ENCODE results near the gene CSK. TPM values are rescaled to one million over a fixed set of nuclear protein-coding genes. Genes with fewer than 3 reads are reported as not detected.

CSK gene
- total and polyA plus RNA-seq, 2 experiments from 2014 or later = 13.6 to 27.5 TPM

DNA sequence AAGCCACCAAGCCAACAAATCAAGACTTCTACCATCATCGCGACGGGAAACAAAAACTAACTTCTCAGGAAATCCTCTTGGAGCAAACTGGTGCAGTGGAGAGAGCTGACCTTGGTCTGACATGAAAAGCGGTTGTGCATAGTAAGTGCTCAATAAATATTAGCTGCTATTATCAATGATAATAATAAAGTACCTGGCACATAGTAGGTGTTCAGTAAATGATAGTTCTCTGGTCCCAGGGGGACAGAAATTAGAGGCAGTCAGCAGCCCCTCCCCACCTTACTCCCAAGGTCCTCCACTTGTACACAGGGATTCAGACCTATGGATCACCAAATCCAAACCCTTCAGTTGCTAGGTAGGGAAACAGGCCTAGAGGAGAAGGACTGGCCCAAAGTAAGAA, 6.0 kb upstream of the CSK start (continued):
- TF ChIP-seq, protein P1, sequence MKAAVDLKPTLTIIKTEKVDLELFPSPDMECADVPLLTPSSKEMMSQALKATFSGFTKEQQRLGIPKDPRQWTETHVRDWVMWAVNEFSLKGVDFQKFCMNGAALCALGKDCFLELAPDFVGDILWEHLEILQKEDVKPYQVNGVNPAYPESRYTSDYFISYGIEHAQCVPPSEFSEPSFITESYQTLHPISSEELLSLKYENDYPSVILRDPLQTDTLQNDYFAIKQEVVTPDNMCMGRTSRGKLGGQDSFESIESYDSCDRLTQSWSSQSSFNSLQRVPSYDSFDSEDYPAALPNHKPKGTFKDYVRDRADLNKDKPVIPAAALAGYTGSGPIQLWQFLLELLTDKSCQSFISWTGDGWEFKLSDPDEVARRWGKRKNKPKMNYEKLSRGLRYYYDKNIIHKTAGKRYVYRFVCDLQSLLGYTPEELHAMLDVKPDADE (IDR thresholded peaks at IDR 0.05) = no peak
- TF ChIP-seq STAT1 (IDR thresholded peaks at IDR 0.05; ENCODE audit: unreplicated experiment) (no peak), ZNF331 (CRISPR knock-in tag; IDR thresholded peaks at IDR 0.05; ENCODE audit: low read depth) (no peak)

DNA sequence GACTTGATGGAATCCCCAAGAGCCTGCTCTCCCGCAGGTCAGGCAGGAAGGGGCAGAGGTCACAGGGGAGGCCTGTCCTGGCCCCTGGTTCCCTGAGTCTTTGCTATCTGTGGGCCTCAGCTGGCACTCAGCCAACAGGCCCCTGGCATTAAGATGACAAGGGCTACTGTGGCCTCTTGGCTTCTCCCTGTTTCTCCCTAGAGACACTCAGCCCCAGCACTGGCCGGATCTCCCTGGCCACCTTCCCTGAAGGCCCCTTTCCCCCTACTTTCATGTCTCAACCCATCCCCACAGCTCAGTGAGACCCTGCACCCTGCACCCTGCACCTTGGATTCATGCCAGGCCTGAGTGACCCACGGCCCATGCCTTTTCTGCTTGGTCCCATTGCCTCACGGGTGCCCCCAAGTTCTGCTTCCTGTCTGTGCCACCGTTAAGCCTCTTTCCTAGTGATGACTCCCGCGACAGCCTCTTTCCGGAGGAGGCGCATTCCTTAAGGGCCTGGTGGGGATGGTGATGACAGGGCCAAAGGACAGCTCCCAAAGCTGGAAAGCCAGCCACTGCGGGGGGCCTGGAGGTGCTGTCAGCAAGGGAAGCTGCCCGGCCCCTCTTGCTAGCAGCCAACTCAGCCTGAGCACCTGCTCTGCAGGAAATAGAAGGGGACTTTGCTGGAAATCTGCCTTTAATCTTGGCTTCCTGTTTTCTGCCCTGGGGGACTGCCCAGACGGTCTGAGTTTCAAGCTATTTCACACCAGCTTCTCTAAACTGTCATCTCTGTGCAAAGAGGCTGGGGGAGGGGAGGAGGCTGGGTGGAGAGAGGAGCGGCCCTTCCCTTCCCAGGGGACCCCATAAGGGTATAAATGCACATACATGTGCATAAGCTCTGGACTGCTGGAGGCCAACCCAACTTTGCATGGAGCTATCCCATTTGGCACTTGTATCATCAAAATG, 4.8 kb upstream of the CSK start:
- peak; percentile 69 for DNase-seq (ENCODE audit: low spot score)
- TF ChIP-seq EZH2 (IDR thresholded peaks at IDR 0.05; ENCODE audit: low read depth, unreplicated experiment) = no peak
- TF ChIP-seq, protein P2, sequence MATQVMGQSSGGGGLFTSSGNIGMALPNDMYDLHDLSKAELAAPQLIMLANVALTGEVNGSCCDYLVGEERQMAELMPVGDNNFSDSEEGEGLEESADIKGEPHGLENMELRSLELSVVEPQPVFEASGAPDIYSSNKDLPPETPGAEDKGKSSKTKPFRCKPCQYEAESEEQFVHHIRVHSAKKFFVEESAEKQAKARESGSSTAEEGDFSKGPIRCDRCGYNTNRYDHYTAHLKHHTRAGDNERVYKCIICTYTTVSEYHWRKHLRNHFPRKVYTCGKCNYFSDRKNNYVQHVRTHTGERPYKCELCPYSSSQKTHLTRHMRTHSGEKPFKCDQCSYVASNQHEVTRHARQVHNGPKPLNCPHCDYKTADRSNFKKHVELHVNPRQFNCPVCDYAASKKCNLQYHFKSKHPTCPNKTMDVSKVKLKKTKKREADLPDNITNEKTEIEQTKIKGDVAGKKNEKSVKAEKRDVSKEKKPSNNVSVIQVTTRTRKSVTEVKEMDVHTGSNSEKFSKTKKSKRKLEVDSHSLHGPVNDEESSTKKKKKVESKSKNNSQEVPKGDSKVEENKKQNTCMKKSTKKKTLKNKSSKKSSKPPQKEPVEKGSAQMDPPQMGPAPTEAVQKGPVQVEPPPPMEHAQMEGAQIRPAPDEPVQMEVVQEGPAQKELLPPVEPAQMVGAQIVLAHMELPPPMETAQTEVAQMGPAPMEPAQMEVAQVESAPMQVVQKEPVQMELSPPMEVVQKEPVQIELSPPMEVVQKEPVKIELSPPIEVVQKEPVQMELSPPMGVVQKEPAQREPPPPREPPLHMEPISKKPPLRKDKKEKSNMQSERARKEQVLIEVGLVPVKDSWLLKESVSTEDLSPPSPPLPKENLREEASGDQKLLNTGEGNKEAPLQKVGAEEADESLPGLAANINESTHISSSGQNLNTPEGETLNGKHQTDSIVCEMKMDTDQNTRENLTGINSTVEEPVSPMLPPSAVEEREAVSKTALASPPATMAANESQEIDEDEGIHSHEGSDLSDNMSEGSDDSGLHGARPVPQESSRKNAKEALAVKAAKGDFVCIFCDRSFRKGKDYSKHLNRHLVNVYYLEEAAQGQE (IDR thresholded peaks at IDR 0.05; ENCODE audit: unreplicated experiment) = no peak
- no peak for TF ChIP-seq JUNB (IDR thresholded peaks at IDR 0.05; ENCODE audit: unreplicated experiment)
- TF ChIP-seq NANOG (IDR thresholded peaks at IDR 0.05; ENCODE audit: borderline replicate concordance) = no peak
- TF ChIP-seq, protein P3, sequence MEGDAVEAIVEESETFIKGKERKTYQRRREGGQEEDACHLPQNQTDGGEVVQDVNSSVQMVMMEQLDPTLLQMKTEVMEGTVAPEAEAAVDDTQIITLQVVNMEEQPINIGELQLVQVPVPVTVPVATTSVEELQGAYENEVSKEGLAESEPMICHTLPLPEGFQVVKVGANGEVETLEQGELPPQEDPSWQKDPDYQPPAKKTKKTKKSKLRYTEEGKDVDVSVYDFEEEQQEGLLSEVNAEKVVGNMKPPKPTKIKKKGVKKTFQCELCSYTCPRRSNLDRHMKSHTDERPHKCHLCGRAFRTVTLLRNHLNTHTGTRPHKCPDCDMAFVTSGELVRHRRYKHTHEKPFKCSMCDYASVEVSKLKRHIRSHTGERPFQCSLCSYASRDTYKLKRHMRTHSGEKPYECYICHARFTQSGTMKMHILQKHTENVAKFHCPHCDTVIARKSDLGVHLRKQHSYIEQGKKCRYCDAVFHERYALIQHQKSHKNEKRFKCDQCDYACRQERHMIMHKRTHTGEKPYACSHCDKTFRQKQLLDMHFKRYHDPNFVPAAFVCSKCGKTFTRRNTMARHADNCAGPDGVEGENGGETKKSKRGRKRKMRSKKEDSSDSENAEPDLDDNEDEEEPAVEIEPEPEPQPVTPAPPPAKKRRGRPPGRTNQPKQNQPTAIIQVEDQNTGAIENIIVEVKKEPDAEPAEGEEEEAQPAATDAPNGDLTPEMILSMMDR (conservative IDR thresholded peaks at IDR 0.05; ENCODE audit: low read depth in 2 of 2) = no peak
- no peak for TF ChIP-seq ZNF331 (CRISPR knock-in tag; IDR thresholded peaks at IDR 0.05; ENCODE audit: low read depth)
- no peak for TF ChIP-seq ZNF114 (CRISPR knock-in tag; IDR thresholded peaks at IDR 0.05)
- TF ChIP-seq STAT1 (IDR thresholded peaks at IDR 0.05; ENCODE audit: unreplicated experiment) = no peak
- TF ChIP-seq, protein P4, sequence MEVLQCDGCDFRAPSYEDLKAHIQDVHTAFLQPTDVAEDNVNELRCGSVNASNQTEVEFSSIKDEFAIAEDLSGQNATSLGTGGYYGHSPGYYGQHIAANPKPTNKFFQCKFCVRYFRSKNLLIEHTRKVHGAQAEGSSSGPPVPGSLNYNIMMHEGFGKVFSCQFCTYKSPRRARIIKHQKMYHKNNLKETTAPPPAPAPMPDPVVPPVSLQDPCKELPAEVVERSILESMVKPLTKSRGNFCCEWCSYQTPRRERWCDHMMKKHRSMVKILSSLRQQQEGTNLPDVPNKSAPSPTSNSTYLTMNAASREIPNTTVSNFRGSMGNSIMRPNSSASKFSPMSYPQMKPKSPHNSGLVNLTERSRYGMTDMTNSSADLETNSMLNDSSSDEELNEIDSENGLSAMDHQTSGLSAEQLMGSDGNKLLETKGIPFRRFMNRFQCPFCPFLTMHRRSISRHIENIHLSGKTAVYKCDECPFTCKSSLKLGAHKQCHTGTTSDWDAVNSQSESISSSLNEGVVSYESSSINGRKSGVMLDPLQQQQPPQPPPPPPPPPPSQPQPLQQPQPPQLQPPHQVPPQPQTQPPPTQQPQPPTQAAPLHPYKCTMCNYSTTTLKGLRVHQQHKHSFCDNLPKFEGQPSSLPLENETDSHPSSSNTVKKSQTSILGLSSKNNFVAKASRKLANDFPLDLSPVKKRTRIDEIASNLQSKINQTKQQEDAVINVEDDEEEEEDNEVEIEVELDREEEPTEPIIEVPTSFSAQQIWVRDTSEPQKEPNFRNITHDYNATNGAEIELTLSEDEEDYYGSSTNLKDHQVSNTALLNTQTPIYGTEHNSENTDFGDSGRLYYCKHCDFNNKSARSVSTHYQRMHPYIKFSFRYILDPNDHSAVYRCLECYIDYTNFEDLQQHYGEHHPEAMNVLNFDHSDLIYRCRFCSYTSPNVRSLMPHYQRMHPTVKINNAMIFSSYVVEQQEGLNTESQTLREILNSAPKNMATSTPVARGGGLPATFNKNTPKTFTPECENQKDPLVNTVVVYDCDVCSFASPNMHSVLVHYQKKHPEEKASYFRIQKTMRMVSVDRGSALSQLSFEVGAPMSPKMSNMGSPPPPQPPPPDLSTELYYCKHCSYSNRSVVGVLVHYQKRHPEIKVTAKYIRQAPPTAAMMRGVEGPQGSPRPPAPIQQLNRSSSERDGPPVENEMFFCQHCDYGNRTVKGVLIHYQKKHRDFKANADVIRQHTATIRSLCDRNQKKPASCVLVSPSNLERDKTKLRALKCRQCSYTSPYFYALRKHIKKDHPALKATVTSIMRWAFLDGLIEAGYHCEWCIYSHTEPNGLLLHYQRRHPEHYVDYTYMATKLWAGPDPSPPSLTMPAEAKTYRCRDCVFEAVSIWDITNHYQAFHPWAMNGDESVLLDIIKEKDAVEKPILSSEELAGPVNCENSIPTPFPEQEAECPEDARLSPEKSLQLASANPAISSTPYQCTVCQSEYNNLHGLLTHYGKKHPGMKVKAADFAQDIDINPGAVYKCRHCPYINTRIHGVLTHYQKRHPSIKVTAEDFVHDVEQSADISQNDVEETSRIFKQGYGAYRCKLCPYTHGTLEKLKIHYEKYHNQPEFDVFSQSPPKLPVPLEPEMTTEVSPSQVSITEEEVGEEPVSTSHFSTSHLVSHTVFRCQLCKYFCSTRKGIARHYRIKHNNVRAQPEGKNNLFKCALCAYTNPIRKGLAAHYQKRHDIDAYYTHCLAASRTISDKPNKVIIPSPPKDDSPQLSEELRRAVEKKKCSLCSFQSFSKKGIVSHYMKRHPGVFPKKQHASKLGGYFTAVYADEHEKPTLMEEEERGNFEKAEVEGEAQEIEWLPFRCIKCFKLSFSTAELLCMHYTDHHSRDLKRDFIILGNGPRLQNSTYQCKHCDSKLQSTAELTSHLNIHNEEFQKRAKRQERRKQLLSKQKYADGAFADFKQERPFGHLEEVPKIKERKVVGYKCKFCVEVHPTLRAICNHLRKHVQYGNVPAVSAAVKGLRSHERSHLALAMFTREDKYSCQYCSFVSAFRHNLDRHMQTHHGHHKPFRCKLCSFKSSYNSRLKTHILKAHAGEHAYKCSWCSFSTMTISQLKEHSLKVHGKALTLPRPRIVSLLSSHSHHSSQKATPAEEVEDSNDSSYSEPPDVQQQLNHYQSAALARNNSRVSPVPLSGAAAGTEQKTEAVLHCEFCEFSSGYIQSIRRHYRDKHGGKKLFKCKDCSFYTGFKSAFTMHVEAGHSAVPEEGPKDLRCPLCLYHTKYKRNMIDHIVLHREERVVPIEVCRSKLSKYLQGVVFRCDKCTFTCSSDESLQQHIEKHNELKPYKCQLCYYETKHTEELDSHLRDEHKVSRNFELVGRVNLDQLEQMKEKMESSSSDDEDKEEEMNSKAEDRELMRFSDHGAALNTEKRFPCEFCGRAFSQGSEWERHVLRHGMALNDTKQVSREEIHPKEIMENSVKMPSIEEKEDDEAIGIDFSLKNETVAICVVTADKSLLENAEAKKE (CRISPR knock-in tag; IDR thresholded peaks at IDR 0.05) = no peak
- no peak for TF ChIP-seq EZH2phosphoT487 (IDR thresholded peaks at IDR 0.05; ENCODE audit: unreplicated experiment)

More for the DNA sequence above, 4.8 kb upstream of the CSK start:
- Mint-ChIP-seq H3K36me3 (ENCODE audit: low read depth) (no peaks in the 10 kb centered on the region), H3K27ac (no peak overlapping the region), H3K4me3 (no peak overlapping the region), H3K4me1 (peaks cover 45% of the 10 kb centered on the region), H3K27me3 (ENCODE audit: insufficient read depth, low read depth, poor library complexity) (peaks cover 27% of the 10 kb centered on the region), H3K9me3 (no peaks in the 10 kb centered on the region)
- H3K36me3 ChIP-seq (ENCODE audit: insufficient read depth) = no peaks in the 10 kb centered on the region
- no peak overlapping the region for H3K4me3 ChIP-seq
- no peak overlapping the region for H2AFZ ChIP-seq
- ATAC-seq = peak; percentile 11; the same call in 2 of the 3 replicates
- no peak overlapping the region for H3K4me2 ChIP-seq
- no peaks in the 10 kb centered on the region for H3K79me2 ChIP-seq (replicated peaks; ENCODE audit: insufficient read depth)
- no peaks in the 10 kb centered on the region for H3K9me2 ChIP-seq (ENCODE audit: insufficient read depth)
- H4K20me1 ChIP-seq (replicated peaks; ENCODE audit: insufficient read depth) = no peaks in the 10 kb centered on the region
- H3K27me3 ChIP-seq (ENCODE audit: insufficient read depth) = peaks cover 19% of the 10 kb centered on the region
- H3K4me1 ChIP-seq (ENCODE audit: insufficient read depth) = peaks cover 14% of the 10 kb centered on the region; the same call in 1 of the 2 replicates
- no peaks in the 10 kb centered on the region for H3F3A ChIP-seq (replicated peaks; ENCODE audit: low read depth)
- H3K27ac ChIP-seq (ENCODE audit: low read depth) = no peak overlapping the region

Data from GM23338 (cell line).